Fibroblast of lung (primary cell): ENCODE results near the gene RTKN.

Experiments used
- EZH2 ChIP-seq: IDR thresholded peaks from 2 replicates; pipeline ENCODE4 v1.5.1; 2012; ENCODE audit warnings: low read length, control low read depth, mild to moderate bottlenecking; ENCODE audit errors: missing control alignments
- TF ChIP-seq, protein P1 (sequence below), 2 donors: IDR thresholded peaks in 1 of 2; conservative IDR thresholded peaks in 1 of 2; 1 replicate in 1 of 2; 2 replicates in 1 of 2; pipeline ENCODE4 v1.5.1; 2011 to 2012; ENCODE audit warnings: low read length in 2 of 2, control low read depth in 1 of 2, inconsistent platforms in 1 of 2, low read depth in 1 of 2, mild to moderate bottlenecking in 1 of 2

GRCh38 chr2:74471332-74472065, 29.8 kb upstream of the RTKN start:
- TF ChIP-seq, protein P1, sequence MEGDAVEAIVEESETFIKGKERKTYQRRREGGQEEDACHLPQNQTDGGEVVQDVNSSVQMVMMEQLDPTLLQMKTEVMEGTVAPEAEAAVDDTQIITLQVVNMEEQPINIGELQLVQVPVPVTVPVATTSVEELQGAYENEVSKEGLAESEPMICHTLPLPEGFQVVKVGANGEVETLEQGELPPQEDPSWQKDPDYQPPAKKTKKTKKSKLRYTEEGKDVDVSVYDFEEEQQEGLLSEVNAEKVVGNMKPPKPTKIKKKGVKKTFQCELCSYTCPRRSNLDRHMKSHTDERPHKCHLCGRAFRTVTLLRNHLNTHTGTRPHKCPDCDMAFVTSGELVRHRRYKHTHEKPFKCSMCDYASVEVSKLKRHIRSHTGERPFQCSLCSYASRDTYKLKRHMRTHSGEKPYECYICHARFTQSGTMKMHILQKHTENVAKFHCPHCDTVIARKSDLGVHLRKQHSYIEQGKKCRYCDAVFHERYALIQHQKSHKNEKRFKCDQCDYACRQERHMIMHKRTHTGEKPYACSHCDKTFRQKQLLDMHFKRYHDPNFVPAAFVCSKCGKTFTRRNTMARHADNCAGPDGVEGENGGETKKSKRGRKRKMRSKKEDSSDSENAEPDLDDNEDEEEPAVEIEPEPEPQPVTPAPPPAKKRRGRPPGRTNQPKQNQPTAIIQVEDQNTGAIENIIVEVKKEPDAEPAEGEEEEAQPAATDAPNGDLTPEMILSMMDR (conservative IDR thresholded peaks at IDR 0.05 in 1 of 2, IDR thresholded peaks at IDR 0.05 in 1 of 2; ENCODE audit: low read depth in 1 of 2, low read length in 2 of 2), result no peak
- TF ChIP-seq EZH2, result no peak
